Liver (tissue), 9 donors: Measurements from ENCODE around the gene PREX1. TPM values are rescaled to one million over a fixed set of nuclear protein-coding genes. Genes with fewer than 3 reads are reported as not detected.

ENCODE experiments used
- DNase-seq: peaks from one replicate; pipeline ENCODE4 v3.0.0-alpha.2; 2017; ENCODE audit warnings: low spot score
- H3K27ac ChIP-seq, 2 donors: one replicate each; pipeline ENCODE4 v1.7.0; 2013; ENCODE audit warnings: inconsistent platforms in 2 of 2, low read length in 2 of 2, control low read depth in 1 of 2, low read depth in 1 of 2, mild to moderate bottlenecking in 1 of 2
- H3K27me3 ChIP-seq, 4 donors: one replicate each; pipeline versions ENCODE4 v1.6.1 to v1.7.0; 2013; ENCODE audit warnings: low read length in 3 of 4, inconsistent platforms in 1 of 4, mild to moderate bottlenecking in 1 of 4, moderate library complexity in 1 of 4; ENCODE audit not compliant: control insufficient read depth in 4 of 4, insufficient read depth in 4 of 4
- H3K36me3 ChIP-seq, 4 donors: one replicate each; pipeline versions ENCODE4 v1.6.1 to v1.7.0; 2013; ENCODE audit warnings: low read length in 3 of 4, mild to moderate bottlenecking in 3 of 4, low read depth in 1 of 4, moderate library complexity in 1 of 4; ENCODE audit not compliant: control insufficient read depth in 4 of 4, insufficient read depth in 3 of 4
- H3K4me1 ChIP-seq, 4 donors: one replicate each; pipeline versions ENCODE4 v1.6.1 to v1.7.0; 2013; ENCODE audit warnings: low read length in 3 of 4, mild to moderate bottlenecking in 3 of 4, moderate library complexity in 1 of 4; ENCODE audit not compliant: control insufficient read depth in 4 of 4, insufficient read depth in 4 of 4
- H3K4me3 ChIP-seq, 3 donors: one replicate each; pipeline versions ENCODE4 v1.6.1 to v1.7.0; 2013; ENCODE audit warnings: low read length in 3 of 3, control low read depth in 1 of 3, low read depth in 1 of 3, mild to moderate bottlenecking in 1 of 3
- H3K9ac ChIP-seq, 2 donors: one replicate each; pipeline ENCODE4 v1.7.0; 2013; ENCODE audit warnings: low read length in 2 of 2, mild to moderate bottlenecking in 2 of 2, moderate library complexity in 2 of 2, control low read depth in 1 of 2, low read depth in 1 of 2
- H3K9me3 ChIP-seq, 4 donors: one replicate each; pipeline versions ENCODE4 v1.6.1 to v1.7.0; 2013; ENCODE audit warnings: low read length in 3 of 4; ENCODE audit not compliant: control insufficient read depth in 4 of 4
- ATF3 ChIP-seq: IDR thresholded peaks from 2 replicates; pipeline ENCODE4 v1.6.1; 2016; ENCODE audit warnings: antibody characterized with exemption
- EGR1 ChIP-seq, 2 donors: IDR thresholded peaks; 2 replicates each; pipeline ENCODE4 v1.6.1; 2016 to 2018; ENCODE audit warnings: antibody characterized with exemption in 2 of 2, low read depth in 2 of 2
- FOXA1 ChIP-seq: IDR thresholded peaks from 2 replicates; pipeline ENCODE4 v1.6.1; 2016; ENCODE audit warnings: antibody characterized with exemption
- FOXA2 ChIP-seq: IDR thresholded peaks from 2 replicates; pipeline ENCODE4 v1.6.1; 2016; ENCODE audit warnings: antibody characterized with exemption
- GABPA ChIP-seq, 2 donors: IDR thresholded peaks in 1 of 2; conservative IDR thresholded peaks in 1 of 2; 2 replicates each; pipeline ENCODE4 v1.6.1; 2016; ENCODE audit warnings: antibody characterized with exemption in 2 of 2, mild to moderate bottlenecking in 1 of 2, moderate library complexity in 1 of 2
- HNF4A ChIP-seq, 2 donors: conservative IDR thresholded peaks; 2 replicates each; pipeline ENCODE4 v1.6.1; 2016; ENCODE audit warnings: antibody characterized with exemption in 2 of 2, mild to moderate bottlenecking in 2 of 2
- JUND ChIP-seq, 2 donors: IDR thresholded peaks; 2 replicates each; pipeline ENCODE4 v1.6.1; 2016; ENCODE audit warnings: antibody characterized with exemption in 2 of 2
- MAX ChIP-seq: IDR thresholded peaks from 2 replicates; pipeline ENCODE4 v1.6.1; 2016; ENCODE audit warnings: antibody characterized with exemption
- NR2F2 ChIP-seq: IDR thresholded peaks from 2 replicates; pipeline ENCODE4 v1.6.1; 2016; ENCODE audit warnings: antibody characterized with exemption
- RAD21 ChIP-seq, 2 donors: IDR thresholded peaks; 2 replicates each; pipeline ENCODE4 v1.6.1; 2016; ENCODE audit warnings: antibody characterized with exemption in 2 of 2, mild to moderate bottlenecking in 2 of 2
- REST ChIP-seq: IDR thresholded peaks from 2 replicates; pipeline ENCODE4 v1.6.1; 2016; ENCODE audit warnings: antibody characterized with exemption, mild to moderate bottlenecking
- RXRA ChIP-seq, 2 donors: IDR thresholded peaks; 2 replicates each; pipeline ENCODE4 v1.6.1; 2017 to 2018; ENCODE audit warnings: antibody characterized with exemption in 2 of 2, mild to moderate bottlenecking in 1 of 2
- SP1 ChIP-seq: IDR thresholded peaks from 2 replicates; pipeline ENCODE4 v1.6.1; 2018; ENCODE audit warnings: antibody characterized with exemption, mild to moderate bottlenecking
- TAF1 ChIP-seq: conservative IDR thresholded peaks from 2 replicates; pipeline ENCODE4 v1.6.1; 2016; ENCODE audit warnings: antibody characterized with exemption, mild to moderate bottlenecking
- YY1 ChIP-seq: IDR thresholded peaks from 2 replicates; pipeline ENCODE4 v1.6.1; 2016; ENCODE audit warnings: antibody characterized with exemption, mild to moderate bottlenecking
- WGBS: extraction: QIAGEN DNeasy Blood & Tissue Kit; methylation state at CpG from one replicate; pipeline ENCODE4 v1.1.7; 2013; 5-methylcytosine and 5-hydroxymethylcytosine counted together
- polyA plus RNA-seq, 2 donors: library from polyadenylated mRNA; stranded (reverse) in 1 of 2; unstranded in 1 of 2; fragments of 200-250 nt in 1 of 2; fragments of >200 nt in 1 of 2; fragmentation: Nextera tagmentation in 1 of 2; extraction: Ambion mirVana in 1 of 2; gene quantifications; one replicate each; pipeline versions ENCODE4 v1.2.1 to v1.2.3, GENCODE V29; 2013 to 2015
- total RNA-seq, 2 donors: library from RNA; depleted of rRNA; stranded (reverse); fragments of >200 nt; gene quantifications; one replicate each; pipeline ENCODE4 v1.2.3, GENCODE V29; 2014
- TF ChIP-seq, protein P1 (sequence below): IDR thresholded peaks from 2 replicates; pipeline ENCODE4 v1.6.1; 2016; ENCODE audit warnings: antibody characterized with exemption
- TF ChIP-seq, protein P2 (sequence below): fragments of 150-350 bp; IDR thresholded peaks from 2 replicates; pipeline ENCODE4 v1.5.1; 2017; ENCODE audit warnings: improper control_type of control experiment, low read depth, low read length; ENCODE audit not compliant: missing input control
- donor health status: healthy.
- donor health status: healthy.
- donor health status: healthy.
- donor health status: healthy.
- donor health status: healthy.

Gene PREX1
- total and polyA plus RNA-seq, 4 donors, result 2.2 to 18.0 (median 10.8) TPM

GRCh38 chr20:48690888-48691287 lies 136.9 kb downstream of the PREX1 start:
- H3K27ac ChIP-seq, result no peak overlapping the region
- TF ChIP-seq, protein P1, sequence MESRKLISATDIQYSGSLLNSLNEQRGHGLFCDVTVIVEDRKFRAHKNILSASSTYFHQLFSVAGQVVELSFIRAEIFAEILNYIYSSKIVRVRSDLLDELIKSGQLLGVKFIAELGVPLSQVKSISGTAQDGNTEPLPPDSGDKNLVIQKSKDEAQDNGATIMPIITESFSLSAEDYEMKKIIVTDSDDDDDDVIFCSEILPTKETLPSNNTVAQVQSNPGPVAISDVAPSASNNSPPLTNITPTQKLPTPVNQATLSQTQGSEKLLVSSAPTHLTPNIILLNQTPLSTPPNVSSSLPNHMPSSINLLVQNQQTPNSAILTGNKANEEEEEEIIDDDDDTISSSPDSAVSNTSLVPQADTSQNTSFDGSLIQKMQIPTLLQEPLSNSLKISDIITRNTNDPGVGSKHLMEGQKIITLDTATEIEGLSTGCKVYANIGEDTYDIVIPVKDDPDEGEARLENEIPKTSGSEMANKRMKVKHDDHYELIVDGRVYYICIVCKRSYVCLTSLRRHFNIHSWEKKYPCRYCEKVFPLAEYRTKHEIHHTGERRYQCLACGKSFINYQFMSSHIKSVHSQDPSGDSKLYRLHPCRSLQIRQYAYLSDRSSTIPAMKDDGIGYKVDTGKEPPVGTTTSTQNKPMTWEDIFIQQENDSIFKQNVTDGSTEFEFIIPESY, result no peak
- TF ChIP-seq HNF4A (conservative IDR thresholded peaks at IDR 0.05) (no peak), SP1 (no peak), RAD21 (IDR thresholded peaks at IDR 0.05) (no peak), TAF1 (no peak), JUND (IDR thresholded peaks at IDR 0.05) (no peak), ATF3 (no peak), FOXA1 (no peak), GABPA (IDR thresholded peaks at IDR 0.05 in 1 of 2, conservative IDR thresholded peaks at IDR 0.05 in 1 of 2) (no peak), YY1 (no peak)
- TF ChIP-seq, protein P2, sequence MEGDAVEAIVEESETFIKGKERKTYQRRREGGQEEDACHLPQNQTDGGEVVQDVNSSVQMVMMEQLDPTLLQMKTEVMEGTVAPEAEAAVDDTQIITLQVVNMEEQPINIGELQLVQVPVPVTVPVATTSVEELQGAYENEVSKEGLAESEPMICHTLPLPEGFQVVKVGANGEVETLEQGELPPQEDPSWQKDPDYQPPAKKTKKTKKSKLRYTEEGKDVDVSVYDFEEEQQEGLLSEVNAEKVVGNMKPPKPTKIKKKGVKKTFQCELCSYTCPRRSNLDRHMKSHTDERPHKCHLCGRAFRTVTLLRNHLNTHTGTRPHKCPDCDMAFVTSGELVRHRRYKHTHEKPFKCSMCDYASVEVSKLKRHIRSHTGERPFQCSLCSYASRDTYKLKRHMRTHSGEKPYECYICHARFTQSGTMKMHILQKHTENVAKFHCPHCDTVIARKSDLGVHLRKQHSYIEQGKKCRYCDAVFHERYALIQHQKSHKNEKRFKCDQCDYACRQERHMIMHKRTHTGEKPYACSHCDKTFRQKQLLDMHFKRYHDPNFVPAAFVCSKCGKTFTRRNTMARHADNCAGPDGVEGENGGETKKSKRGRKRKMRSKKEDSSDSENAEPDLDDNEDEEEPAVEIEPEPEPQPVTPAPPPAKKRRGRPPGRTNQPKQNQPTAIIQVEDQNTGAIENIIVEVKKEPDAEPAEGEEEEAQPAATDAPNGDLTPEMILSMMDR, result no peak
- H3K27me3 ChIP-seq, result no peaks in the 10 kb centered on the region
- H3K4me3 ChIP-seq, result no peak overlapping the region
- H3K36me3 ChIP-seq, result peaks cover 0 to 4% (median 2%) of the 10 kb centered on the region in 4 donors
- H3K4me1 ChIP-seq, result peaks cover 3 to 13% (median 8%) of the 10 kb centered on the region in 4 donors
- no peak for DNase-seq
- WGBS, result 81% methylated on average over 18 of the region's 18 CpGs
- no peak overlapping the region for H3K9ac ChIP-seq
- no peaks in the 10 kb centered on the region for H3K9me3 ChIP-seq

DNA sequence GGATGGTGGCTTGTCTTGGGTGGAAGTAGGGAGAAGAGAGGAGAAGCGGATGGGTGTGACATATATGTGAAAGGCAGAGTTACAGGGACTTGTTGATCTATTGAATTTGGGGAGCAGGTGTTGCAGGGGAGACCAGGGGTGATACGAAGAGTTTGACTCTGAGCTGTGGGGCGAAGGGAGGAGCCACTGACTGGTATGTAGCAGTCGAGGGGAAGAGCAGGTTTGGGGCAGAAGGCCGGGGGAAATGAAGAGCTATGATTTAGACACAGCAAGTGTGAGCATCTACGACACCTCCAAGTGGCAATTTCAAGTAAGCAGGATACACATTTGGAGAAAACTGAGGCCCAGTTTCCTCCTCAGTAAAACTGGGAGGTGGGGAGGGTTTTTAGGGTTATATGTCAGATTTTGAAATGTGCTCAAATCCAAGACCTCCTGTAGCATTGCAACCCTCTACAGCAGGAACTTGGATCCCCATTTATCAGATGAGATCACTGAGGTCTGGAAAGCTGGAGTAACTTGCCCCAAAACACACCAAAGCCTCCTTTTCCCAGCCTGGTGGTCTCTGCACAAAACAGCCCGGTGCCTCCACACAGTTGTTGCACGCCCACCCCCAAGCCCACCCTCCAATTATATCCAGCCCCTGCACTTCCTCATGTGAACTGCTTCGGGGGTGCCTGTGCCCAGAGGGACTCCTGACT lies 137.8 kb downstream of the PREX1 start:
- H3K27ac ChIP-seq, result no peak overlapping the region
- peaks cover 3 to 16% (median 10%) of the 10 kb centered on the region in 4 donors for H3K4me1 ChIP-seq
- no peak for TF ChIP-seq GABPA (IDR thresholded peaks at IDR 0.05 in 1 of 2, conservative IDR thresholded peaks at IDR 0.05 in 1 of 2)
- TF ChIP-seq, protein P2, result no peak
- TF ChIP-seq SP1, result no peak
- no peak for TF ChIP-seq REST
- no peak for TF ChIP-seq NR2F2
- TF ChIP-seq ATF3, result no peak
- TF ChIP-seq YY1, result no peak
- TF ChIP-seq FOXA1, result no peak
- TF ChIP-seq MAX, result no peak
- no peak for TF ChIP-seq RXRA (IDR thresholded peaks at IDR 0.05)
- TF ChIP-seq TAF1, result no peak
- TF ChIP-seq, protein P1, result no peak
- no peak for TF ChIP-seq EGR1 (IDR thresholded peaks at IDR 0.05; ENCODE audit: low read depth in 2 of 2)
- TF ChIP-seq JUND (IDR thresholded peaks at IDR 0.05), result no peak
- TF ChIP-seq FOXA2, result no peak
- TF ChIP-seq RAD21 (IDR thresholded peaks at IDR 0.05), result no peak
- H3K9ac ChIP-seq, result no peak overlapping the region
- WGBS, result 94% methylated on average over 9 of the region's 9 CpGs
- H3K4me3 ChIP-seq, result no peak overlapping the region
- DNase-seq, result no peak
- H3K9me3 ChIP-seq, result no peaks in the 10 kb centered on the region
- peaks cover 0 to 4% (median 2%) of the 10 kb centered on the region in 4 donors for H3K36me3 ChIP-seq
- H3K27me3 ChIP-seq, result no peaks in the 10 kb centered on the region
